Right cardiac atrium (tissue), 5 donors: ENCODE results near the gene SH2D3A. TPM values are rescaled to one million over a fixed set of nuclear protein-coding genes. Genes with fewer than 3 reads are reported as not detected.

Source experiments
- microRNA-seq, 2 donors: library from miRNA; unstranded; fragments of <30 nt; microRNA quantifications; one replicate each; pipeline ENCODE4 v1.2.0, GENCODE V29; 2020 to 2021
- polyA plus RNA-seq: library from polyadenylated mRNA; stranded (reverse); fragments of 200-250 nt; gene quantifications from one replicate; pipeline ENCODE4 v1.2.3, GENCODE V29; 2013
- total RNA-seq, 4 donors: library from RNA; stranded (reverse); fragmentation: NEBNext Ultra II Directional; extraction: Animal tissue kit (Norgen Biotek cat#: 25700); gene quantifications; one replicate each; pipeline ENCODE4 v1.2.1, GENCODE V29; 2021
- donor health status: healthy with polysubstance abuse.
- donor health status: DM: no; HTN: yes; CAD: no.
- donor health status: DM: no; HTN: no; CAD: no.
- donor health status: DM: no; HTN: yes; CAD: no; lungs with severe emphysema.
- donor health status: DM: yes; HTN: yes; CAD: no.

SH2D3A gene
- total and polyA plus RNA-seq, 5 donors = 0.09 to 0.54 (median 0.25) TPM; not detected in 2

Small RNA genes within 50 kb of the gene (microRNA-seq; reads per million reads assigned to microRNA genes)
- 0 to 0.54 reads per million in 2 donors for gene MIR6791

Other genes with a start within 250 kb of the SH2D3A start
- under 1 TPM; 0.17 to 0.91 (median 0.24) TPM for gene TNFSF9, start 236.4 kb downstream of the SH2D3A start, total RNA-seq
- 0.14 TPM for gene TNFSF9, start 236.4 kb downstream of the SH2D3A start, polyA plus RNA-seq
- not detected for gene CD70, start 176.3 kb downstream of the SH2D3A start, total RNA-seq
- not detected for gene CD70, start 176.3 kb downstream of the SH2D3A start, polyA plus RNA-seq
- gene TNFSF14, start 97.3 kb downstream of the SH2D3A start, total RNA-seq = 1 to 10 TPM in 2 of 4 donors, under 1 TPM in 2; 0.08 to 1.1 (median 0.83) TPM
- gene TNFSF14, start 97.3 kb downstream of the SH2D3A start, polyA plus RNA-seq = 0.29 TPM
- 100 to 1,000 TPM; 136 to 537 (median 382) TPM for gene C3, start 46.8 kb downstream of the SH2D3A start, total RNA-seq
- gene C3, start 46.8 kb downstream of the SH2D3A start, polyA plus RNA-seq = 273 TPM
- gene GPR108, start 29.9 kb downstream of the SH2D3A start, total RNA-seq = 10 to 100 TPM; 28.2 to 38.4 (median 33.0) TPM
- 36.8 TPM for gene GPR108, start 29.9 kb downstream of the SH2D3A start, polyA plus RNA-seq
- 10 to 100 TPM; 68.8 to 89.5 (median 78.8) TPM for gene TRIP10, start 27.8 kb downstream of the SH2D3A start, total RNA-seq
- 92.6 TPM for gene TRIP10, start 27.8 kb downstream of the SH2D3A start, polyA plus RNA-seq
- gene VAV1, start 5.3 kb upstream of the SH2D3A start, total RNA-seq = 1 to 10 TPM; 2.0 to 3.7 (median 3.4) TPM
- 0.84 TPM for gene VAV1, start 5.3 kb upstream of the SH2D3A start, polyA plus RNA-seq
- gene ADGRE1, start 120.1 kb upstream of the SH2D3A start, total RNA-seq = under 1 TPM; 0.25 to 0.53 (median 0.38) TPM
- gene ADGRE1, start 120.1 kb upstream of the SH2D3A start, polyA plus RNA-seq = not detected